ENCODE results near the gene SPR.

DNA sequence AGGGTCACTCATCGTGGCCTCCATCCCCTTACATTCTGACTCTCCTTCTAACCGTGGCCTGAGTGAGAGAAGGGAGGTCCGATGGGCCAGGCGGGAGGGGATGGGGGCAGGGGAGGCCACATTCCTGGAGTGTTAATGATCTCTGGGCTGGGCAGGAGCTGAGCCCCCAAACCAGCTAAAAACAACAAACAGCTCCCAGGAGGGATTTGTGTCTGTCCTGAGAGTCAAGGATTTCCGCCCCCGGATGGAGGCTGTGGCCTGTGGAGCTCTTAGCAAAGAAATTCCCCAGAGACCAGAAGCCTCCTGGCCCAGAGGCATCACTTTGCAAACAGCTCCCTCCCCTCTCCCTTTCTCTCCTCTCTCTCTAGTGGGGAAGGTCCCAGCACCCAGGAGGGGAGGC lies 53.6 kb downstream of the SPR start:
- TF ChIP-seq CTCF (IDR thresholded peaks at IDR 0.05) (no peak), POLR2A (IDR thresholded peaks at IDR 0.05) (no peak)

Data from heart left ventricle (tissue), 13 donors.